Mucosa of rectum (tissue), 2 donors: Measurements from ENCODE around the gene NDRG3.

Source experiments
- H3K27ac ChIP-seq, 2 donors: one replicate each; pipeline ENCODE4 v1.7.0; 2013; ENCODE audit warnings: inconsistent platforms in 2 of 2, low read depth in 2 of 2, low read length in 2 of 2
- H3K27me3 ChIP-seq, 2 donors: one replicate each; pipeline ENCODE4 v1.7.0; 2013; ENCODE audit warnings: low read length in 2 of 2; ENCODE audit not compliant: control insufficient read depth in 2 of 2, insufficient read depth in 2 of 2
- H3K36me3 ChIP-seq, 2 donors: one replicate each; pipeline ENCODE4 v1.7.0; 2013; ENCODE audit warnings: low read length in 2 of 2; ENCODE audit not compliant: control insufficient read depth in 2 of 2, insufficient read depth in 2 of 2
- H3K4me1 ChIP-seq, 2 donors: one replicate each; pipeline ENCODE4 v1.7.0; 2013; ENCODE audit warnings: low read length in 2 of 2, mild to moderate bottlenecking in 1 of 2; ENCODE audit not compliant: control insufficient read depth in 2 of 2, insufficient read depth in 2 of 2
- H3K4me3 ChIP-seq, 2 donors: one replicate each; pipeline ENCODE4 v1.7.0; 2013; ENCODE audit warnings: low read length in 2 of 2
- H3K9ac ChIP-seq, 2 donors: one replicate each; pipeline ENCODE4 v1.7.0; 2013; ENCODE audit warnings: low read length in 2 of 2, low read depth in 1 of 2, mild to moderate bottlenecking in 1 of 2
- H3K9me3 ChIP-seq, 2 donors: one replicate each; pipeline ENCODE4 v1.7.0; 2013; ENCODE audit warnings: low read length in 2 of 2; ENCODE audit not compliant: control insufficient read depth in 2 of 2
- donor health status: healthy.
- donor health status: Normal muscosa, but diverticular disease.

Gene NDRG3

DNA sequence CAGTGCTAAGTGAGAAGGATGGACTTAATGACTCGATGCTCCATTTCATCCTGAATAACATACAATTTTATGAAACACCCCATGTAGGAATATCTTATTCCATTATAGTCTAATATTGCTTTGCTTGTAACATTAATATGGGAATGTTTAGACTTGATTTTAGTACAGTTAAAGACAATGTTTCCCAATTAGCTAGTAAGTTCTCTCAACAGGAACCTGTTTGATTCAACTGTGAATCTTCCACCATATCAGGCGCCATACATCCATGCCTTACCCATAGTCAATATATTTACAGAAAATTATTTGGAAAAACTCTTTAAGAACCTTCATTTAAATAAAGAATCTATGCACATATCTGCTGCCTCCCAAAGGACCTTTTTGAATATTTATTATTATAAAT, 3.3 kb downstream of the NDRG3 start:
- H3K36me3 ChIP-seq: no peaks in the 10 kb centered on the region
- H3K27ac ChIP-seq: no peak overlapping the region
- H3K4me3 ChIP-seq: no peak overlapping the region
- H3K27me3 ChIP-seq: no peaks in the 10 kb centered on the region
- no peaks in the 10 kb centered on the region for H3K9me3 ChIP-seq
- no peak overlapping the region for H3K9ac ChIP-seq
- peaks cover 3 to 6% of the 10 kb centered on the region in 2 donors for H3K4me1 ChIP-seq

DNA sequence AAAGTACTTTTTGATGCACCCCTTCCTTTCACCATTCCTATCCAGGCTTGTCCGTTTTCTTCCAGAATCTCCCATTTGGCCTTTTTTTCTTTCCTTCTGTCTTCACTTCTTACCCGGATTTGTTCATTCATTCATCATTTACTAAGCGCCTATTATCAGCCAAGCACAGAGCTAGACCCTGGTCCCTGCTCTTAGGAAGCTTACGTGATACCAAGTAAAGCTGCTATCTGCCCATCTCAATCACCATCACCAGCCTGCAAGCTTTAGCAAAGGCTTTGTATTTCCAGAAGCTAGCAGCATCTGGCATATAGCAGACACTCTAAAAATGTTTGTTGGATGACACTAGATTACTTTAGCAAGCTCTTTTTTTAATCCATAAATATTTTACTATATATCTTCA, 4.8 kb downstream of the NDRG3 start:
- no peak overlapping the region for H3K27ac ChIP-seq
- H3K9me3 ChIP-seq: no peaks in the 10 kb centered on the region
- H3K4me1 ChIP-seq: peaks cover 0 to 6% of the 10 kb centered on the region in 2 donors
- no peak overlapping the region for H3K4me3 ChIP-seq
- H3K9ac ChIP-seq: no peak overlapping the region
- H3K27me3 ChIP-seq: no peaks in the 10 kb centered on the region
- H3K36me3 ChIP-seq: no peaks in the 10 kb centered on the region

DNA sequence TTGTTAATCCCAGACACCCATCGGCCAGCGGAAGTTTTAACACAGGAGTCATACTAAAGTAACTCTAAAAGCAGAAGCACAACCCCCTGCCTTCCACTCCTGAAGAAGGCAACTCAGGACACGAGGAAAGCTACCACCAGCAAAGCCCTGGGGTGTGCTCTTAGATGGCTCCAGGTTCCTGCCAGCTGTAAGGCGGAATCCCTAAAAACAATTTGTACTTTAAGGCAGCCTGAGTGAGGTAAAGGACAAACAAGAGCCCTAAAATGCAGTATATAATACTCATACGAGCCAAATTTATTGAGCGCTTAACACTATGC, 8.7 kb downstream of the NDRG3 start:
- Histone ChIP-seq H3K27me3 (no peaks in the 10 kb centered on the region), H3K9me3 (no peaks in the 10 kb centered on the region), H3K36me3 (no peaks in the 10 kb centered on the region), H3K4me1 (no peaks in the 10 kb centered on the region), H3K4me3 (no peak overlapping the region), H3K9ac (no peak overlapping the region), H3K27ac (no peak overlapping the region)

DNA sequence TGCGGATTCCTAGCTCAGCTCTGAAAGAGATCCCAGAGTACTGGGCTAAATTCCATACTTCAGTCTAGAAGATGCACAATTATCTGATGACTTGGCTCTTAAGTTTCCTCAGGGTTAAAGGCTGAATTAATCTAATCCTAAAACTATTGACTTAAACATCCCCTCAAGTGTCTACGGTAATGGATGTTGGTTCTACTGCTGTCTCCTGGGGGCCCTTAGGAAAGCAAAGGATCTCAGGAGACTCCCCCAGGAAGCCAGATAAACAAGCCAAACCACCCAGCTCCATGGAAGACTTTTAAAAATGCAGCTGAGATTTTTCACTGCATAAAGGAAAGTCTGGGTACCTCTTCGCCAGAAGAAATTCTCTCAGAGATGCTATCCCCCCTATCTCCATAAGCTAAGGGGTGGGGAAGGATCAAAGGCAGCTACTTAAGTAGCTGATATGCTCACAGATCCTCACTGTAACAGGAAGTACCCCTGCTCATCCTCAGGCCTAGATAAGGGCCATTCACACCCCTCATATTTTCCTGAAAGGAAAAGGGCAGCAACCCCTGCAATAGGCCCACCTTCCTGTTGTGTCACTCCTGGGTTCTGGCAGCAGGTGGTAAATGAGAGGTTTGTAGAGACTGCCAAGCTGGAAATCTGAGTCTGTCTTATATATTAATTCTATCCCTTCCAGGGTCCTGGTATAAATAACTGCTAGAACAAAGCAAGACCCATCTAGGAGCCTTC, 9.3 kb downstream of the NDRG3 start:
- Histone ChIP-seq H3K27me3 (no peaks in the 10 kb centered on the region), H3K36me3 (no peaks in the 10 kb centered on the region), H3K4me3 (no peak overlapping the region), H3K9ac (no peak overlapping the region), H3K27ac (no peak overlapping the region), H3K9me3 (no peaks in the 10 kb centered on the region), H3K4me1 (no peaks in the 10 kb centered on the region)

DNA sequence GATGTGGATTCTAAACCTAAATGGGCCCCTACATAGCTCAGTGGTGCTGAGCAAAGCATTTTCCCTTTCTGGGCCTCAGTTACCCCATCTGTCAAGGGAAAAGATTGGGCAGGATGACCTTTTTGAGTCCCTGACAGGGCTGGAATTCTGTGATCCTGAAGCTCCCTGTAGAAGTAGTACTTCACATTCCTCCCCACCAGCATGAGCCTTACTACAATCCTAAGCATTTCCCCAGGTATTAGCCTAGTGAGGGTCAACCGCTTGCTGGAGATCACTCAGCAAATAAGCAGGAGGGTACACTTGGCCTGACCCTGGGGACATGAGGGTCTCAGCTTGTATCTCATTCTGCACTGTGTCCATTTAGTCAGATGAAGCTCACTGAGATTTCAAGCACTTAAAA, 13.4 kb downstream of the NDRG3 start:
- H3K27me3 ChIP-seq: no peaks in the 10 kb centered on the region
- no peak overlapping the region for H3K4me3 ChIP-seq
- H3K36me3 ChIP-seq: no peaks in the 10 kb centered on the region
- no peak overlapping the region for H3K9ac ChIP-seq
- H3K4me1 ChIP-seq: no peaks in the 10 kb centered on the region
- no peaks in the 10 kb centered on the region for H3K9me3 ChIP-seq
- no peak overlapping the region for H3K27ac ChIP-seq

DNA sequence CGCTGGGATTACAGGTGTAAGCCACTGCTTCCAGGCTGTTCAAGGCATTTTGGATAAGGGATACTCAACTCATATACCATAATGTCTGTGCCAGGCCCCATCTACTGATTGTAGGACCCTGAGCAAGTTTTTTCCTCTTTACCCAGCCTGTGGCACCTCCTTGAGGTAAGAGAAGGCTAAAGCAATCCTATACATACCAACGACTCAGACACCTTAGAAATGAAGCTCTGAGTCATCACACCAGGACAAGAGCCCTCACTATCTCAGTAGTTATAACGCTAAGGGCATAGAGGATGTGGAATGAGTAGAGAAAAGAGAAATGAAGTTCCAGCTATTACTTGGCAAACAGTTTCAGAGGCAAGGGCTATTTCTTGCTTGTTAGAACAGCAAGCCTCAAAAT, 16.9 kb downstream of the NDRG3 start:
- Histone ChIP-seq H3K9ac (no peak overlapping the region), H3K27ac (no peak overlapping the region), H3K27me3 (no peaks in the 10 kb centered on the region), H3K4me1 (no peaks in the 10 kb centered on the region), H3K36me3 (no peaks in the 10 kb centered on the region), H3K4me3 (no peak overlapping the region), H3K9me3 (no peaks in the 10 kb centered on the region)

DNA sequence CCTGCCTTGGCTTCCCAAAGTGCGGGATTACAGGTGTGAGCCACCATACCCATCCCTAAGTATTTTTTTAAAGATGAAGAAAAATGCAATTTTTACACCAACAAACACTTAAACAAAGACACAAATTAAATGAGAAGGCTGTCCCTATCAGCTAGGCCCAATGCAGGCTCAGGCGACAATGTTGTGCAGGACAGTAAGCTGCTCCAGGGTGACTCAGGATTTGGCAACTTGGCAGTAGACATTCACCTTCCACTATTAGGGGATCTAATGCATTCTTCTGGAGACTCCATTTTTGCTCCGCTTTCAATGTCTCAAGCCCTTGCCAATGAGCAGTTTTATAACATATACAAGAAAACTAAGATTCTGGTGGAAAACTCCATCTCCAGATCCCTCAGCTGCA, 19.7 kb downstream of the NDRG3 start:
- Histone ChIP-seq H3K9me3 (no peaks in the 10 kb centered on the region), H3K9ac (no peak overlapping the region), H3K27ac (no peak overlapping the region)

DNA sequence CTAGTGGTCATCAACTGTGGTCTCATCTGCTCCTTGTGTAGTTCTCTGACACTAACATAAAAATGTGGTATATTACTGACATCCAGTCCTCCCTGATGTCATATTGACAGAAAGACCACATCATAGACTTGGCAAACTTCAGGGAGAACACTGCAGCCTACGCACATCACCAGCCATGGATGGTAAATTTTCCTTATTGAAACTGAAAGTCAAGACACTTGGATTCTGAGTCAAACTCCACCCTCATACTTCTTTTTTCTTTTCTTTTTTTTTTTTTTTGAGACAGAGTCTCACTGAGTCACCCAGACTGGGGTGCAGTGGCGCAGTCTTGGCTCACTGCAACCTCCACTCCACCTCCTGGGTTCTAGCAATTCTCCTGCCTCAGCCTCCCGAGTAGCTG, 25.4 kb downstream of the NDRG3 start:
- no peaks in the 10 kb centered on the region for H3K27me3 ChIP-seq
- H3K27ac ChIP-seq: no peak overlapping the region
- H3K9me3 ChIP-seq: no peaks in the 10 kb centered on the region
- no peak overlapping the region for H3K9ac ChIP-seq
- H3K4me1 ChIP-seq: no peaks in the 10 kb centered on the region
- peaks cover 0 to 4% of the 10 kb centered on the region in 2 donors for H3K36me3 ChIP-seq
- no peak overlapping the region for H3K4me3 ChIP-seq

More for the DNA sequence above, 19.7 kb downstream of the NDRG3 start:
- Histone ChIP-seq H3K36me3 (no peaks in the 10 kb centered on the region), H3K27me3 (no peaks in the 10 kb centered on the region), H3K4me3 (no peak overlapping the region), H3K4me1 (no peaks in the 10 kb centered on the region)

DNA sequence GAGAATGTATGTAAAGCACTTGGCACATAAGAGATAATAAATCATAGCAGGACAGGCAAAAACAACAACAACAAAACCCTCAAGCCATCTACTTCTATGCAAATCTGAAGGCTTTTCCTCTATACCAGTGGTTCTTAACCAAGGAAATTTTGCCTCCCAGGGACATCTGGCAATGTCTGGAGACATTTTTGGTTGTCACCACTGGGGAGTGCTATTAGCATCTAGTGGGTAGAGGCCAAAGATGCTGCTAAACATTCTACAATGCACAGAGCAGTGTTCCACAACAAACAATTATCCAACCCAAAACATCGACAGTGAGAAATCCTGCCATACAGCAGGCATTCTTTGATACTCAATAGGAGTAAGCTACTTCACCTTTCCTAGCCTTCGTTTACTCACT, 28.2 kb downstream of the NDRG3 start:
- Histone ChIP-seq H3K4me3 (no peak overlapping the region), H3K9me3 (no peaks in the 10 kb centered on the region), H3K27me3 (no peaks in the 10 kb centered on the region), H3K36me3 (peaks cover 0 to 7% of the 10 kb centered on the region in 2 donors), H3K27ac (no peak overlapping the region), H3K9ac (no peak overlapping the region), H3K4me1 (no peaks in the 10 kb centered on the region)

DNA sequence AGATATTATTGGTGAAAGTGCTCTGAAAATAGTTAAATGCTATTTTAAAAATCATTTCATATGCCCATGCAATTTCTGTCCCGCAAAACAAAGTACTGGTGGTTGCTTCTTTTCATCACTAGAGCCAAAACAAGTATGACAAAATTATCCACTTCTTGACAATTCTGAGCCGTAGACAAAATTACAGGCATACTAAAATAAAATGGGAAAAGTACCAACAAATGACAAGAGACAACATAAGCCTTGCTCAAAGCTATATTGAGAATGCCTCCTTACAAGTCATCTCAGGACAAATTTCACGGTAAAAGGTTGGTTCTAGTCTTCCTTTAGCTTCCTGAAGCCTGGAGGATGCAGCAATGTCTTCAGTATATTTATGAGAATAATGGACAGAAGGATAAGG, 28.9 kb downstream of the NDRG3 start:
- H3K4me1 ChIP-seq: no peaks in the 10 kb centered on the region
- no peaks in the 10 kb centered on the region for H3K27me3 ChIP-seq
- H3K4me3 ChIP-seq: no peak overlapping the region
- H3K36me3 ChIP-seq: peaks cover 0 to 7% of the 10 kb centered on the region in 2 donors
- H3K27ac ChIP-seq: no peak overlapping the region
- no peak overlapping the region for H3K9ac ChIP-seq
- no peaks in the 10 kb centered on the region for H3K9me3 ChIP-seq

DNA sequence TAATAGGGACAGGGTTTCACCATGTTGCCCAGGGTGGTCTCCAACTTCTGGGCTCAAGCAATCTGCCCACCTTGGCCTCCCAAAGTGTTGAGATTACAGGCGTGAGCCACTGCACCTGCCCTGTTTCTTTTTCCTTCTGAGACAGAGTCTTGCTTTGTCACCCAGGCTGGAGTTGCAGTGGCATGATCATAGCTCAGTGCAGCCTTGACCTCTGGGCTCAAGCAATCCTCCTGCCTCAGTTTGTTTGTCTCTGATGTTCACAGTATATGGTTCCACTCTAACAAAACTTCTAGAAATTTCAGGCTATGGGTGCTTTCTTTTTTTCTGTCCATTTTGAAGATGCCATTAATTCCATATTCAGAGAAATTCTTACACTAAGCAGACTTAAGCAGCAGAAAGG, 33.1 kb downstream of the NDRG3 start:
- Histone ChIP-seq H3K9me3 (no peaks in the 10 kb centered on the region), H3K36me3 (peaks cover 0 to 5% of the 10 kb centered on the region in 2 donors), H3K4me3 (no peak overlapping the region), H3K27me3 (no peaks in the 10 kb centered on the region), H3K27ac (no peak overlapping the region), H3K9ac (no peak overlapping the region), H3K4me1 (no peaks in the 10 kb centered on the region)
